Right ventricle myocardium superior (tissue), 1 donor: ENCODE data around the gene LPP. TPM values are rescaled to one million over a fixed set of nuclear protein-coding genes. Genes with fewer than 3 reads are reported as not detected.

Source experiments
- ATAC-seq: fragments of 200-7000 bp; cut with Tn5 transposase; one replicate; pipeline ENCODE4 v1.9.1; 2020; ENCODE audit warnings: mild to moderate bottlenecking; ENCODE audit not compliant: poor library complexity
- DNase-seq: peaks from one replicate; pipeline ENCODE4 v3.0.0-alpha.2; 2020
- intact Hi-C: fragments of 100-400 bp; cut with DNase I; formaldehyde crosslinking; loops from one replicate; pipeline ENCODE4 v1.11.2; 2022
- total RNA-seq: library from RNA; stranded (reverse); fragmentation: NEBNext Ultra II Directional; extraction: Animal tissue kit (Norgen Biotek cat#: 25700); gene quantifications from one replicate; pipeline ENCODE4 v1.2.1, GENCODE V29; 2021
- donor health status: DM: no; HTN: yes; CAD: no; lungs with severe emphysema.

The LPP gene
- total RNA-seq, 1 donor from 2014 or later, result 92.9 TPM

DNA sequence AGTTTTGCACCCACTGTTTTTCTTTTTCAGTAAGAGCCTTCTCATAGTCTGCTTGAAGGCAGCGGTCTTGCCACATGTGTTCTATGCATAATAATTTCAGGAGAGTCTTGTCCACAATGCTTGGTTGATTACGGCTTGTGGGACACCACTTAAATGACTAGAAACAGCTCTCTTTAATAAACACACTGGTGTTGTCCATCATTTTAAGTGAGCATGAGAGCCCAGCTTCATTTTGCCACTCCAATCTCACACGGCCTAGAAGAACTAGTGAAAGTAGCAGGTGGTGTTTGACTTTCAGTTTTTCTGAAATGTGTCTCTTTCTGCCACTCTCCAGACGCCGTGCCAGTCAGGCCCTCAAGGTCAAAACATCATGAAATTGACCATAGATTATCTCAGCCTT lies 292.1 kb downstream of the LPP start:
- no peak for DNase-seq
- intact Hi-C loops, result no loop called here
- no peak for ATAC-seq

- intact Hi-C loops, result no loop called here
- DNase-seq, result no peak
- ATAC-seq, result no peak
These were observed 292.8 kb downstream of the LPP start for GRCh38 chr3:188446766-188447165.

DNA sequence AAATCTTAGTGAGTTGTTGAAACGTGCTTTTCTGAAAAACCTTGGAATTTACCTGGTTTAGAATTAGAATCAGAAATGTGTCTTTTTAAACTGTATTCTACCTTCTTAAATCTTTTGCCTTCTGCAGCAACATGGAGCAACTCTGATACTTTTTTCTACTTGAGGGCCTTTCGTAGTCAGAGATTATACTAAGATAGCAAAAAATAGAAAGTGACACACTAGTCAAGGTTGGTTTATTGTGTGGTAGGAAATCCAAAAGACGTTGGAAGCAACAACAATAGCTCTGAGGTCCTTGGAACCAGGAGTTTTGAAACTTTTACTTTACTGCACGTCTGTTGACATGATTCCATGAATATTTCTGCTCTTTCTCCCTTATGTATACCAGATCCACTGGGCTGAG lies 294.9 kb downstream of the LPP start:
- intact Hi-C loops, result no loop called here

GRCh38 chr3:188449421-188449820 lies 295.5 kb downstream of the LPP start:
- DNase-seq (no peak), ATAC-seq (no peak)
- intact Hi-C loops, result no loop called here

More for the DNA sequence above, 294.9 kb downstream of the LPP start:
- ATAC-seq, result no peak
- no peak for DNase-seq

DNA sequence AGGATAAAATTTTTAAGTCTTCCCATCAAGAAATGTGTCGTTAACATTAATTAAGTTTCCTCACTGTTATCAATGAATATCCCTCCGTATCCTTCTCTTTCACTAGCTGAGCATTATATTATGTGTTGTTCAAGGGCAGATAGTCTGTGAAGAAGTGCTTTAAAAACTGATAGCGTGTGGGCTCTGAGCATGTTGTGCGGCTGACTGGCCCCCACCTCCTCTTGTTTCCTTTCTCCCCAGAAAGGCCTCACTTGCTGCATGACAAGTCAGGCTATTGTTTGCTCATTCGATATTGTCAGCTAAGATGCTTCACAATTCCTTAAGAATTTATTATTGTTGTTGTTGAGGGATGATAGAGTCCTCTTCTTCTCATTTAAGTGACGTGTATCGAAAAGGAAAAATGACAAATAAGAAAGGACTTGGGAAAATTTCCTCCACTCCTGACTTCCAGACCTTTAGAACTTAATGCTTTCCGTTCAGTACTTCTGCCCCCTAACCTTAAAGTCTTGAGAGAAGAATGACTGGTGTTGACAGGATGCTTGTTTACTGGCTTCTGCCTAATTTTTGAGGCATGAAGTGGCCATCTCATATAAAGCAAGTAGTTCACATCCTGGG lies 298.3 kb downstream of the LPP start:
- no peak for DNase-seq
- ATAC-seq, result peak; percentile 26
- intact Hi-C loops, result no loop called here

DNA sequence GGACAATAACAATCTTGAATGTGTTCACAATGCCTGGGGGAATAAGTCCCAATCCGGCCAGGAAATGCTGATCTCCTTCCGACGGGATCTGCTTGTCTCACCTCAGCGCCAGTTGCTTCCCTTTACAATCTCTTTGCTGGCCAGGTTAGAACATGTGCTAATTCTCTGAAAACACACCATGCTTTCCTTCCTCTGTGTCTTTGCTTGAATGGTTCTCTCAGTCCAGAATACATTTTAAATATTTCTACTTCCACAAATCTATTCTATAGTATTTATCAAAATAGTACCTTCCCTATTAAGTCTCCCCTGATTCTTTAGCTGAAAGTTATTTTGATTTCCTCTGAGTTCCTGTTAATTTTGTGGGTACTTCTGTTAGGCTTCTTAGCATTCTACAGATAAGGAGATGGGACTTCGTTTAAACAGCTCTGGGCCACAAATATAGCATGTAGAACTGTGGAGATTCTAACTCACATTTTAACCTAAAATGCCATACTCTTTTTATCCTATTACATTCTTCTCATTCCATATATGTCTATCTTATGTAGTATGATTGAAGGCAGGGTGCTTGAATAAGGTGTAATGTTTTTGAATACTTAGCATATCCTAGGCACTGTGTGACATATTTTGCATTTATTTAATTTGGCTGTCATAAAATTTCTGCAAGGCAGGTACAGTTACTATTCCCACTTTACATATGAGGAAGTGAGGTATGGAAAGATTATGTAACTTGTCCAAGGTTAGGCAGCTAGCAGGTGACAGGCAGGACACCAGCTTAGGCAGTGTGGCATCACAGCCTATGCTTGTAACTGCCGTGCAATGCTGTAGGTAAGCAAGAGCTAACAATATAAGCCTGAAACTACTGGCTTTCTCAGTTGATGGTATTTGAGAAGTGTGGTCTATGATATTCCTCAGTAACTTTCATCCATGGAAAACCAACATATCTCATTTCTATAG lies 299.8 kb downstream of the LPP start:
- ATAC-seq, result no peak
- DNase-seq, result no peak

GRCh38 chr3:188455748-188456147 lies 301.8 kb downstream of the LPP start:
- DNase-seq, result no peak
- no peak for ATAC-seq
- intact Hi-C loops, result no loop called here

More for the DNA sequence above, 299.8 kb downstream of the LPP start:
- intact Hi-C loops, result no loop called here

DNA sequence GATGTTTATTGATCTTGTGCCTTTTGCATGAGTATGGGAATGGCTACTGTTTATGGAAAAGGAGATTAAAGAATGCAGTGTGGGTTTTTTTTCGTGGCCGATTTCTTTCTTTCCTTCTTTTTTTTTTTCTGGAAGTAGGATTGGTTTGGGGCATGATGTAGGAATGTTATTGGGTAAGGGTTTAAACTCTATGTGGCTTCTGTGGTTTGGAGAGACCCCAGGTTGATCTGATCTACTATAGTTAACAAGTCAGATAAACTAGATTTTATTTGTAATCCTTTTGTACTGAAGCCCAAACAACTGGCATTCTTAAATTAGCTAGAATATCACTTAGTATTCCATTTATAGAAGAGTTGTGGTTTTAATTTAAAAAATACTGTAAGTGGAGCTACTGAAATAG lies 304.8 kb downstream of the LPP start:
- intact Hi-C loops, result no loop called here
- no peak for ATAC-seq

DNA sequence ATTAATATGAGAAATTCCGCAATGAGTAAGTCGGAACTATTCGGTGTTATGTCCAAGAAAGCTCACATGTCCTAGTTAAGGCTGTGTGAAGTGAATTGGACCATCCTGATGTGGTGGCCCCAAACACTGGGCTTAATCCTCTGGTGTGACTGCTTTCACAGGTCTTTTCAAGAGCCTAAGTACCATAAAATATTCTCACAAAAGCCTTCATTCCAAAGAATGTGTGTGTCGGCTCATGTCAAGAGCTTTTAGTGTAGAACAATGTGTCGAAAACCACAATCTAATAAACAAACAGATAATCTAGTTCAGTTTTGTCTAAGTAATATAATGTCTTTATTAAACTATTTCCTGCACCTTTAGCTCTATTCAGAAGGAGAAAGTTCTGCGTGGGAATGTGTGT lies 311.4 kb downstream of the LPP start:
- DNase-seq (no peak), ATAC-seq (no peak)
- intact Hi-C loops, result no loop called here

More for the DNA sequence above, 304.8 kb downstream of the LPP start:
- DNase-seq, result no peak

GRCh38 chr3:188468196-188468595 lies 314.2 kb downstream of the LPP start:
- ATAC-seq (no peak), DNase-seq (no peak)
- intact Hi-C loops, result no loop called here

GRCh38 chr3:188468662-188469061 lies 314.7 kb downstream of the LPP start:
- ATAC-seq (peak; percentile 74), DNase-seq (no peak)
- intact Hi-C loops, result no loop called here

- intact Hi-C loops, result no loop called here
- DNase-seq (no peak), ATAC-seq (peak; percentile 83)
These were observed 315.4 kb downstream of the LPP start for GRCh38 chr3:188469228-188469885.

DNA sequence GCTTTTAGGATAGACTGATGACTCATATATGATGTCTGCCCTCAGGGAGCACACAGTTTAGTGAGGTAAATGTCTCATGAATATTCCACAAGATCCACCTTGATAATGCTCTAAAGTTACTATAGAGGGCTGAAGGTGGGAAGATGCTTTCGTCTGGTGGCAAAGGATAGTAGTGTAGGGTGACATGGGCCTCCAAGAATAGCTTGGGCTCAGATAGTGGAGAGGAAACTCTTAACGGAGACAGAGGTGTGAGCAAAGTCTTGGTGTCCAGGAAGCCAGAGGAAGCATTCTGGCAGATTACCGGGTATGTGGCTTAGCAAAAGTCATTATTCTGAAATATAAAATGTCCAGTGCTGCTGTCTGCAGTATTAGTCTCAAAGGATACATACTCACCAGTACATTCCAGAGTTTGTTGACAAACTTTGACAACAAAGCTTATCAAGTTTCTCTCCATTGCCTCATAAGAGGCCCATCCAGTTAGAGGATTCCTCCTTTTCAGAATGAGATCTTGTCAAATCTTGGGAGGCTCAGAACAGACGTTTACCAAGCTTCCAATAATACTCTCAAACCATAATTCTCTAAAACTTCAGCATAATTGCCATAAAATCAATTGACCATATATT lies 316.7 kb downstream of the LPP start:
- ATAC-seq, result no peak
- DNase-seq, result no peak
- intact Hi-C loops, result no loop called here

DNA sequence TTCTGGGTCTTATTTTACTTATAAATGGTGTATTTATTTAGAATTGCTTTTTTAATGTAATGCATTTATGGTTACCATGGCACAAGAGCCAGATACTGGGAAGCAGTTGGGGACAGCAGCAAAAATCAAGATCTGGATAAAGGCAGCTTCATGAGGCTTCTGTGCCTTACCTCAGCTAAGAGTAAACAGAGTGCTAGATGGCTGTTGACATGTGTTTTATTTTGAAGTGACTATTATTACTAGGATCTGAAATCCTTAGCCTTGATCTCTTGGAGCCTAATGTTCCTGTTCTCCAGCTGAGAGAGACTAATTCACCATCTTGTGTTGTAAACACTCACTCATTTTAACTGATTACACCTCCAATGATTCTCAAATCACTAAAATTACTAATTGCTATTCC lies 317.8 kb downstream of the LPP start:
- no peak for DNase-seq
- intact Hi-C loops, result no loop called here
- no peak for ATAC-seq

- intact Hi-C loops, result no loop called here
- DNase-seq (no peak), ATAC-seq (no peak)
These were observed 318.4 kb downstream of the LPP start for GRCh38 chr3:188472336-188472735.

DNA sequence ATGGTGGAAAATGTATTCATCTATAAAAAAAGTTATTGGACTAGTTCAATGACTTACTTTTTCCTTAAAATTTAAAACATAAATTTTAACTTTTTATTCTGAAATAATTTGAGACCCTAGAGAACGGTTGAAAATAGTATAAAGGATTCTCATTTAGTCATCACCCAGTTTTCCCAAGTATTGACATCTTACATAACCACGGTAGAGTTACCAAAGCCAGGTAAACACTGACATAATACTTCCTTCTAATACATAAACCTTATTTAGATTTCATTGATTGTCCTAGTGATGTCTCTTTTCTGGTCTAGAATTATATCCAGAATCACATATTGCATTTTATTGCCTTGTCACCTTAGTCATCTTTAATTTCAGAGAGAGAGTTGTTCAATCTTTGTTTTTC lies 319.1 kb downstream of the LPP start:
- intact Hi-C loops, result no loop called here
- ATAC-seq (no peak), DNase-seq (no peak)

GRCh38 chr3:188473591-188474288 lies 319.8 kb downstream of the LPP start:
- ATAC-seq (no peak), DNase-seq (no peak)
- intact Hi-C loops, result no loop called here

- intact Hi-C loops, result no loop called here
- ATAC-seq, result peak; percentile 70
- no peak for DNase-seq
These were observed 323.0 kb downstream of the LPP start for GRCh38 chr3:188476935-188477334.

GRCh38 chr3:188480011-188480410 lies 326.1 kb downstream of the LPP start:
- intact Hi-C loops, result no loop called here
- ATAC-seq (no peak), DNase-seq (no peak)
